ENCODE results near the gene TPBGL. TPM values are rescaled to one million over a fixed set of nuclear protein-coding genes. Genes with fewer than 3 reads are reported as not detected.

The TPBGL gene
- polyA plus RNA-seq, 3 donors, result not detected

DNA sequence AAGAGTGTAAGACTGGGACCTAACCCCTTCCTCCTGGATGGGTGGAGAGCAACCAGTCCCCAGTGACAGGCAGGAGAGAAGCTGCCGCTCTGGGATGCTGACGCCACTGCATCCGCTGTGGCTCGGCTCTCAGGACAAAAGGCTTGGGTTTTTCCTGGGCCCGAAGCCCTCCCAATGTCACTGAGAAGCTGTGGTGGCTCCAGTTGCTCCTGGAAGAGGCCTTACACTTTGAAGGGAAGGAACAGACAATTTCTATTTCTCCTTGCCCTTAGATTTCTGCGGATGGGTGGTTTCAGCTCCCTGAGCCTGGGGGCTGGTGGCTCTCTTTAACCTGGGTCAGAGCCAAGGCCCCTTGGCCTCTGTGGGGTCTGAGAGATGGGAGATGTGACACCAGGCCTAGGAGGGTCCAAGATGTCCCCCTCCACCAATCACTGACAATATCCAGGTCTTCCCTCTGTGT lies 21.4 kb downstream of the TPBGL start:
- TF ChIP-seq CTCF (IDR thresholded peaks at IDR 0.05), result no peak
- WGBS (ENCODE audit: insufficient coverage), result 94% methylated on average over 5 of the region's 6 CpGs
- H3K4me1 Mint-ChIP-seq, result peaks cover 69% of the 10 kb centered on the region

GRCh38 chr11:75262436-75262835 lies 21.9 kb downstream of the TPBGL start:
- Histone ChIP-seq H4K20me1 (ENCODE audit: insufficient read depth, low read length) (peaks cover 77% of the 10 kb centered on the region), H3K9ac (ENCODE audit: insufficient read depth, low read length, poor library complexity, severe bottlenecking) (no peak overlapping the region), H3K27me3 (ENCODE audit: control insufficient read depth in 2 of 2, insufficient read depth in 2 of 2, low read length in 2 of 2) (no peaks in the 10 kb centered on the region), H3K9me3 (replicated peaks in 1 of 2; ENCODE audit: control insufficient read depth in 1 of 2, insufficient read depth in 1 of 2, low read length in 2 of 2) (no peaks in the 10 kb centered on the region), H3K36me3 (replicated peaks in 1 of 2; ENCODE audit: control insufficient read depth in 1 of 2, insufficient read depth in 2 of 2, low read length in 2 of 2) (peaks cover 11 to 20% of the 10 kb centered on the region in 2 donors), H3K27ac (ENCODE audit: low read depth in 1 of 2, low read length in 2 of 2) (peak overlapping the region; percentile 22 to 27), H3K4me1 (ENCODE audit: control insufficient read depth in 1 of 2, insufficient read depth in 2 of 2, low read length in 2 of 2) (peaks cover 70 to 71% of the 10 kb centered on the region in 2 donors), H3K79me2 (ENCODE audit: insufficient read depth, low read length) (no peaks in the 10 kb centered on the region), H3K4me2 (replicated peaks; ENCODE audit: extremely low read depth, low read length, poor library complexity, severe bottlenecking) (no peak overlapping the region), H2AFZ (ENCODE audit: insufficient read depth, low read depth, low read length, poor library complexity, severe bottlenecking) (no peak overlapping the region), H3K4me3 (replicated peaks in 1 of 3; ENCODE audit: low read depth in 2 of 3, low read length in 3 of 3) (no peak overlapping the region)
- H3K27ac Mint-ChIP-seq, result peak overlapping the region in 6 of 7 donors; percentile 63 to 87 (median 77)
- WGBS (ENCODE audit: insufficient coverage), result 89% methylated on average over 3 of the region's 4 CpGs
- intact Hi-C loops (cut with micrococcal nuclease), result no loop called here
- no peak for TF ChIP-seq CTCF (IDR thresholded peaks at IDR 0.05)
- no peak overlapping the region for H3K4me3 Mint-ChIP-seq
- H3K36me3 Mint-ChIP-seq, result peaks cover 18 to 30% of the 10 kb centered on the region in 2 donors
- DNase-seq, result no peak
- H3K4me1 Mint-ChIP-seq, result peaks cover 73% of the 10 kb centered on the region
- H3K27me3 Mint-ChIP-seq (ENCODE audit: low read depth in 3 of 3), result peaks cover 1 to 9% (median 7%) of the 10 kb centered on the region in 3 donors
- H3K9me3 Mint-ChIP-seq, result no peaks in the 10 kb centered on the region

More for the DNA sequence above, 21.4 kb downstream of the TPBGL start:
- H3K36me3 ChIP-seq (replicated peaks in 1 of 2; ENCODE audit: control insufficient read depth in 1 of 2, insufficient read depth in 2 of 2, low read length in 2 of 2), result peaks cover 7 to 15% of the 10 kb centered on the region in 2 donors
- no peak overlapping the region for H2AFZ ChIP-seq (ENCODE audit: insufficient read depth, low read depth, low read length, poor library complexity, severe bottlenecking)
- peaks cover 1 to 10% (median 9%) of the 10 kb centered on the region in 3 donors for H3K27me3 Mint-ChIP-seq (ENCODE audit: low read depth in 3 of 3)
- peak overlapping the region; percentile 3 for H3K4me2 ChIP-seq (replicated peaks; ENCODE audit: extremely low read depth, low read length, poor library complexity, severe bottlenecking)
- peaks cover 65 to 67% of the 10 kb centered on the region in 2 donors for H3K4me1 ChIP-seq (ENCODE audit: control insufficient read depth in 1 of 2, insufficient read depth in 2 of 2, low read length in 2 of 2)
- H3K27ac ChIP-seq (ENCODE audit: low read depth in 1 of 2, low read length in 2 of 2), result peak overlapping the region; percentile 22 to 27
- no peaks in the 10 kb centered on the region for H3K79me2 ChIP-seq (ENCODE audit: insufficient read depth, low read length)
- peaks cover 72% of the 10 kb centered on the region for H4K20me1 ChIP-seq (ENCODE audit: insufficient read depth, low read length)
- no peak for DNase-seq
- H3K36me3 Mint-ChIP-seq, result peaks cover 14 to 25% of the 10 kb centered on the region in 2 donors
- no peak overlapping the region for H3K9ac ChIP-seq (ENCODE audit: insufficient read depth, low read length, poor library complexity, severe bottlenecking)
- peak overlapping the region in 5 of 7 donors; percentile 70 to 87 (median 85) for H3K27ac Mint-ChIP-seq
- no peaks in the 10 kb centered on the region for H3K9me3 ChIP-seq (replicated peaks in 1 of 2; ENCODE audit: control insufficient read depth in 1 of 2, insufficient read depth in 1 of 2, low read length in 2 of 2)
- H3K27me3 ChIP-seq (ENCODE audit: control insufficient read depth in 2 of 2, insufficient read depth in 2 of 2, low read length in 2 of 2), result no peaks in the 10 kb centered on the region
- peak overlapping the region in 1 of 2 donors; percentile 65 for H3K4me3 Mint-ChIP-seq
- no peak overlapping the region for H3K4me3 ChIP-seq (replicated peaks in 1 of 3; ENCODE audit: low read depth in 2 of 3, low read length in 3 of 3)
- intact Hi-C loops (cut with micrococcal nuclease), result no loop called here
- H3K9me3 Mint-ChIP-seq, result no peaks in the 10 kb centered on the region

Data from CD14-positive monocyte (primary cell).